Stimulated activated CD8-positive, alpha-beta memory T cell treated with anti-CD3 and anti-CD28 coated beads, Interleukin-7, amount 100 ng/mL, for 4 hours (primary cell): Measurements from ENCODE around the gene CDH4.

Experiments used
- DNase-seq, 2 donors: peaks; one replicate each; pipeline ENCODE4 v3.0.0-alpha.2; 2020; ENCODE audit warnings: low read depth in 2 of 2

Gene CDH4

DNA sequence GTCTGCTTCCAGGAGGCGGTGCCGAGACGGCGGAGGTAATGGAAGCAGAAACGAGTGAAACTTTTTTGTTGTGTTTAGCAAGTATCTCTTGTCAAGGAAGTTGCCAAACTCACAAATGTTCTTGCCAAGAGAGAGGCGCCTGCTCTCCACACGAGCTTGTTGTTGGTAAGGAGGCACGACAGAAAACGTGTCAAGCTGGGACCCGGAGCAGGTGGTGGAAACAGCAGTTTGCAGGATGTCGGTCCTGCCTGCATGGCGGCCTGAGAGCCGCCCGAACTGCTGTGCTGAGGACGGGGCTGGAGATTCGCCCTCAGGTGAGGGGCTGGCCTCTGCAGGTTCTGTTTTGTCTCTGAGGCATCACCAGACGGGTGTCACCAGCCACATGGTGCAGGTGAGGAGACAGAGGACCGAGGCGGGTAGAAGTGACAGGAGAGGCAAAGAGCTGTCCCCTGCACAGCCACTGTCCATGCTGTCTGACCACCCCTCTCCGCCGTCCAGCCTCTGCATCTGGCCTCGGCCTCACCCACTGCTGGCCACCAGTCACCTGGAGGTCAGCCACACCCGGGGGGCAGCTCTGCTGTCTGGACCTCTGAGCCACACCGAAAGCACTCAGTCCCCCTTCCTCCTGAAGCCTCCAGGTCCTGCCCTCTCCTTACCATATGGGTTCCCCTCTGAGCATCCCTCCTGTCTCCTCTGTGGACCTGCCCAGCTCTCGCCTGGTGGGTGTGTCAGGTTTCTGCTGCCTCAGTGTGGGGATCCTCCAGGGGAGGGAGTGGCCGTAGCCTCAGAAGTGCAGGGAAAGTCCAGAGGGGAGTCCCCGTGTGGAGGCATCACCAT, 552.1 kb downstream of the CDH4 start:
- DNase-seq, result no peak

- DNase-seq, result no peak
Observed at GRCh38 chr20:61804752-61805295, 552.8 kb downstream of the CDH4 start.

GRCh38 chr20:61805365-61805764, 553.3 kb downstream of the CDH4 start:
- DNase-seq, result no peak

DNA sequence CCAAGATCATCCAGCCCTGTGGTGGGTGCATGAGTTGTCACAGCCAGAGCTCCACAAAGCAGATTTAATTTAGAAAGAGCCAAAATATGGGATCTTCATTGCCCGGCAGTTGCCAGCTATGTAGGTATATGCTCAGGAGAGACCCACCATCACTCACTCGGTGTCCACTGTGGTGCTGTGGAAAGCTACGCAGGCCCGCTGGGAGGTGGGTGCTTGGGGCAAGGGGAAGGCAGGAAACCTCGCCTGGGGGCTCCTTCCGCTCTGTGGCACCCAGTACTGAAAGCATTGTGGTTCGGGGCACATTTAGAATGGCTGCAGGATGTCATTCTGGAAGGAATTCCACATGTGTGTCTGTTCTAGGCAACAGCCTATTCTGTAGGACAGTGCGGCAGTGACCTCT, 553.7 kb downstream of the CDH4 start:
- no peak for DNase-seq

- DNase-seq, result no peak
Observed at GRCh38 chr20:61806314-61806713, 554.3 kb downstream of the CDH4 start.

- DNase-seq, result no peak
Observed at GRCh38 chr20:61806995-61807394, 554.9 kb downstream of the CDH4 start.

GRCh38 chr20:61807471-61808160, 555.6 kb downstream of the CDH4 start:
- DNase-seq, result no peak

GRCh38 chr20:61808447-61808846, 556.4 kb downstream of the CDH4 start:
- no peak for DNase-seq

DNA sequence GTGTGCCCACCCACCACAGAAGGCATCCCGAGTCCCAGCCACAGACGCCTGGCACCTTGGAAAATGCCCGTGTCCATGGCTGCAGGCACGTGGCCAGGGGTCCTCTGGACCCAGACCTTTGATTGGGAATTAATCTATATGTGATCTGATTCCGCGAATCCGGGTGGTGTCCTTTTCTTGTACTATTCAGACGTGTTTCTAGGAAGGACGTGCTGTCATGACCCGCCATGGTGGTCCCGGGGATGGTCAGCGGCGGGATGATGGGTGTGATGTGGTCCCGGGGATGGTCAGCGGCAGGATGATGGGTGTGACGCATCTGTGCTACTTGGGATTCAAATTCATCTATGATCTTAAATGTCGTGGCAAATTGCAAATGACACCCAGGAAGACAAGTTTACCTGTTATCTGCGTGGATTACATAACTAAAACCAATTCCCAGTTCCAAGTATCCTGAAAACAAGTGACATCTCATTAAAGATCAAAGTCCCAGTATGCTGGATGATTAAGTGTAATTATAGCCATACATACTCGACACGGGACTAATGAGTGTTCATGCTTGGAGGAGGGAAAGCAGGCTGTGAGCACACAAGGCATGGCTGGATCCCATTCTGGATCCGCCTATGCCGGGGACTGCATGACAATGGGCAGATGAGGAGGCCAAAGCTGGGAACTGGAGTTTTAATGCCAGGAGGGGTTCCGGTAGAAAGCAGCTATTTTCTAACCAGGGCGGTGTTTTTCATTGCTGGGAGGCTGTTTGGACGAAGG, 557.1 kb downstream of the CDH4 start:
- no peak for DNase-seq

DNA sequence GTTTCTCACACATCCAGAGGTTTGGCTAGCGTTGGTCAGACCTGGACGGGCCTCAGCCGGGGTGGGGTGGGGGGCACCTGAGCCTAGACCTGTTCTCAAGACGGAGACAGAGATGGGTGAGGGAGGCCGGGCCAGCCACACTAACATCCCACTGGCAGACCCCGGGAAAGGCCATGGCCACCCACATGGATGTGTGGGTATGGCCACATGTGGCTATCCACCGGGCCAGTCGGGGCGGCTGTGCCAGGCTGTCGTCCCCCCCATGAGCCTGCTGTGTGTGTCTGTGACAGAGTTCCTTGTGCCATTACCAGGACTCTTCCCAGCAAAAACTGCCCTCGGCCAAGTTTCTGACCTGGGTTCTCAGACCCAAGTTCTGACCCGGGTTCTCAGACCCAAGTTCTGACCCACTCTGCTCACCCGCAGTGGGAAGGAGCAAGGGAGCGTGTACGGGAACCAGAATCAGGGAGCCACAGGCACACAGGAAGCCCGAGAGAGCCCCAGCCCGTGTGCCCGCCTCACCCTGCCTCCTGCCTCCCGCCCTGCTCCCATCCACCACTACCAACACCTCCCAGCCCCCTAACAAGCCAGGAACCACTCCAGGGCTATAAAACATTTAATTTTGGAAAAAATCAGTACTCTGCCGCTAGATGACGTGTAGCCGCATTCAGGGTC, 558.1 kb downstream of the CDH4 start:
- no peak for DNase-seq

GRCh38 chr20:61810738-61811135, 558.7 kb downstream of the CDH4 start:
- no peak for DNase-seq

DNA sequence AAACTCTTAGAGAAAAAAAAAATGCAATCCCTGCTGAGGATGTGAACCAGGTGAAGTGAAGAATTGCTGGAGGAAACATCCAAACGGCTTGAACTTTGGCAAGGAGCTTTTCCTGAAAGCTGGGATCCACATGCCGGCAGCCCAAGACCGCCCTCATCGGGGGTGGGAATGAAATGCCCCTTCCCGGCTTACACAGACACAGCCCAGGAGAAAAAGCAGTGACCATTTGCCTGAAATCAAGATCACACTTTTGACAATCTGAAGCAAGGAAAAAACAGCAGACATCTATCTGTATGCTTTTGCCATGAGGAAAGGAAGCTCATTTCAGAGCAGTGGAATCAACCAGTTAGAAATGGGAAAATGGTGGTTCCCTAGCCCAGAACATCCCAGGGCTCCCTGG, 559.1 kb downstream of the CDH4 start:
- no peak for DNase-seq

DNA sequence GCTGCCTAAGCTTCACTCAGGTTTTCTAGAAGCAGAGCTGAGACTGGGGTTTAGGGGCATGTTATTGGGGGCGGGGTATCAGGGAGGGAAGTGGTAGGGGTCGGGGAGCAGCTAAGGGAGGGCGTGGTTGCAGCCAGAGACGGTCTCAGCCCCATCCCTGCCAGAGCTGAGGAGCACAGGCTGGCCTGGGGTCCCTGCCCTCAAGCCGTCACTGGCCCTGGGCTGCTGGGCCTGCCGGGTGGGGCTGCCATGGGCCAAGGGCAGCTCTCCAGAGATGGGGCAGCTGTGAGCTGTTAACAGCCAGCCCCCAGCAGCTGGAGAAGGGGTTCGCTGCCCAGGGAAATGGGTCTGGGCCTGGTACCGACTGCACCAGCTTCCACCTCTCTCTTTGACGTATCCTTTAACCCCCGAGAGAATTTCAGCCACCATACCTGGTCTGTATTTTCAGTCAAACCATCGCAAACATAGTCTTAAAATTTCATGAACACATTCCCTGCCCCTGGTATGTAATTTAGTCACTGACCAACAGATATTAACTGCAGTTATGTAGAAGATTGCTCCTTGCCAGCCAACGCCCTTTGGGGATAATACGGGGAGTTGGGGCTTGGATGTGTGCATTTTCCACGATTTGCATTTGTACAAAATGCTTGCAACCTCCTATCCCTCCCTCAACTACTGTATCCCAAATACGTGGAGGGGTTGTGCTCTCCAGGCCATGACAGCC, 560.2 kb downstream of the CDH4 start:
- no peak for DNase-seq

GRCh38 chr20:61812845-61813485, 560.9 kb downstream of the CDH4 start:
- DNase-seq, result no peak

DNA sequence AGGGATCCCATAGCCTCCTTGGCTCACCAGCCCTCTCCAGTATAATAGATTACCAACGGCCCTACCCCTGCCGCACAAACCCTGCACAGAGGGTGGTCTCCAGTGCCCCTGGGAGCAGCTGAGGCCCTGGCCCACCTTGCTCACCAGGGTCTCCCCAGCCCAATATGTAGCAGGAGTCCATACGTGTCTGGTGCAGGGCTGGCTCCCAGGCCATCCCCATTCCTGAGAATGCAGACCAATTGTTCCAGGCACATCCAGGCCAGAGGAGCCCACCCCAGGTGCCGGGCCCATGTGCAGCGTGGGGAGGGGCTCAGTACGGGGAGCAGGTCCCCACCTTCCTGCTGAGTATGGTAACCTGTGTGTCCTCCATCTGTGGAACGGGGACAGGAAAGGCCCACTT, 561.7 kb downstream of the CDH4 start:
- DNase-seq, result no peak

DNA sequence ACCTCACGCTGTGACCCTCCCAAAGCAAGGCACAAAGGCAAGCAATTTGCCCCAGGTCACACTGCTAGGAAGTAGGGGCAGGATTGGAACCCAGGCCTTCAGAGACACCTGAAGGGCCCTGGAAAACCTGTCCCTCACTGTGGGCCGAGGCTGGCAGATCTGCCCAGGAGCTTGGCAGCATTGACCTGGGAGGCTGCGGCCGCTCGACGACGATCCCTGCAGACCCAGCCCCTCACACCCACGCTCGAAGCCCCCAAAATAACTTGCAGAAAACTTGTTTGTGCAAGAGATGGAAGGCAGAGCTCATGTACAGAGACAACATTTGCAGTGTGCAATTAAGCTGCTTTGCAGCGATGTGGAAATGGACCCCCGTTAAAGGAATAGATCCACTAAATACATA, 562.2 kb downstream of the CDH4 start:
- no peak for DNase-seq

- no peak for DNase-seq
Observed at GRCh38 chr20:61814726-61815125, 562.7 kb downstream of the CDH4 start.

DNA sequence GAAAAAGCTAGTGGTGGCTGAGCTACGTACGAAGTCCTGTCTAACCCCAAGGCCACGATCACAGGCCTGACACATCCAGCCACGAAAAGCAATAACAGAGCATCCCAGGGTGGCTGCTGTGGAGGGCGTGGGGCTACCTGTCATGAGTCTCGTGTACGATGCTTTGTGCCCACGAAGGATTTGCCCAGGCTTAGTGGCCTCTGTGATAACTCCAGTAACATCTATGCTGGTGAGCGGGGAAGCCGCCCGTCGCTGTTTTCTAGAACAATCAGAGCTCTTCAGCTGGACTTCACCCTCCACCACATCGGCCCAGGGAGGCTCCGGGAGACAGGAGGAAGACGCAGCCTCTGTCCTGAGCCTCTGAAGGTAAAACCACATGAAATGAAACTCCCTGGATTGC, 563.1 kb downstream of the CDH4 start:
- no peak for DNase-seq

GRCh38 chr20:61815678-61816077, 563.6 kb downstream of the CDH4 start:
- DNase-seq, result no peak

GRCh38 chr20:61816606-61817460, 564.8 kb downstream of the CDH4 start:
- no peak for DNase-seq
